IMR-90 (cell line): ENCODE measurements around the gene YTHDC2. TPM values are rescaled to one million over a fixed set of nuclear protein-coding genes. Genes with fewer than 3 reads are reported as not detected.
A peak's percentile ranks its signal among the peaks of the same experiment; 100 is the strongest.

Experiments used
- ATAC-seq: fragments of 200-7000 bp; cut with Tn5 transposase; 2 replicates; pipeline ENCODE4 v1.9.1; 2020; ENCODE audit warnings: low read depth, mild to moderate bottlenecking, moderate library complexity
- BruUV-seq: library from RNA; stranded (reverse); fragments of 400-500 nt; replicated peaks from 2 replicates; lab custom pipeline; 2021; lab: Mats Ljungman, UMichigan
- CTCF ChIA-PET: fragments of 300-600 bp; formaldehyde crosslinking; extraction: SDS; loops from one replicate; lab custom pipeline; 2021; ENCODE audit warnings: antibody characterized with exemption; lab: Yijun Ruan, JAX
- POLR2A ChIA-PET: fragments of 300-600 bp; sonication (Branson Sonifier 250); formaldehyde crosslinking; loops from one replicate; lab custom pipeline; 2022; ENCODE audit warnings: antibody characterized with exemption; ENCODE audit not compliant: unreplicated experiment; lab: Charles Lee
- DNase-seq: peaks from one replicate; pipeline ENCODE4 v3.0.0; 2013
- H2AFZ ChIP-seq: replicated peaks from 2 replicates; pipeline ENCODE3; 2013; ENCODE audit warnings: low read length, mild to moderate bottlenecking; ENCODE audit not compliant: poor library complexity
- H2AK5ac ChIP-seq: 2 replicates; pipeline ENCODE4 v1.6.1; 2013; ENCODE audit warnings: low read depth, low read length, inconsistent platforms
- H2AK9ac ChIP-seq: replicated peaks from 2 replicates; pipeline ENCODE3; 2013; ENCODE audit warnings: mild to moderate bottlenecking, low read depth, low read length, moderate library complexity; ENCODE audit not compliant: poor library complexity
- H2BK120ac ChIP-seq: 2 replicates; pipeline ENCODE4 v1.6.1; 2013; ENCODE audit warnings: low read depth, low read length, inconsistent platforms
- H2BK15ac ChIP-seq: 3 replicates; pipeline ENCODE4 v1.6.1; 2013; ENCODE audit warnings: low read depth, low read length, inconsistent platforms
- H2BK20ac ChIP-seq: 2 replicates; pipeline ENCODE4 v1.6.1; 2013; ENCODE audit warnings: low read depth, mild to moderate bottlenecking, inconsistent platforms, low read length, moderate library complexity
- H2BK5ac ChIP-seq: 2 replicates; pipeline ENCODE4 v1.6.1; 2013; ENCODE audit warnings: mild to moderate bottlenecking, low read depth, low read length, inconsistent platforms; ENCODE audit not compliant: poor library complexity, severe bottlenecking
- H3K14ac ChIP-seq: replicated peaks from 2 replicates; pipeline ENCODE4 v1.6.1; 2013; ENCODE audit warnings: low read depth, low read length, inconsistent platforms
- H3K18ac ChIP-seq: 2 replicates; pipeline ENCODE4 v1.6.1; 2013; ENCODE audit warnings: low read depth, low read length, control low read depth
- H3K23ac ChIP-seq: 2 replicates; pipeline ENCODE4 v1.6.1; 2013; ENCODE audit warnings: low read depth, low read length, inconsistent platforms
- H3K27ac ChIP-seq: 2 replicates; pipeline ENCODE4 v1.5.1; 2013; ENCODE audit warnings: mild to moderate bottlenecking, control low read depth, low read length; ENCODE audit not compliant: insufficient read depth
- H3K27me3 ChIP-seq: 2 replicates; pipeline ENCODE4 v1.6.1; 2013; ENCODE audit warnings: low read length; ENCODE audit not compliant: control insufficient read depth, insufficient read depth
- H3K36me3 ChIP-seq: 2 replicates; pipeline ENCODE4 v1.6.1; 2013; ENCODE audit warnings: low read length, mixed read lengths; ENCODE audit not compliant: control insufficient read depth, insufficient read depth
- H3K4ac ChIP-seq: 2 replicates; pipeline ENCODE4 v1.6.1; 2013; ENCODE audit warnings: low read depth, low read length, inconsistent platforms
- H3K4me1 ChIP-seq: 2 replicates; pipeline ENCODE4 v1.6.1; 2013; ENCODE audit warnings: low read length, mixed read lengths; ENCODE audit not compliant: control insufficient read depth, insufficient read depth
- H3K4me2 ChIP-seq: 2 replicates; pipeline ENCODE4 v1.6.1; 2013; ENCODE audit warnings: low read depth, mild to moderate bottlenecking, control low read depth, low read length, moderate library complexity
- H3K4me3 ChIP-seq: 2 replicates; pipeline ENCODE4 v1.5.1; 2013; ENCODE audit warnings: low read depth, mild to moderate bottlenecking, control low read depth, low read length, moderate library complexity; ENCODE audit not compliant: insufficient read depth
- H3K56ac ChIP-seq: 2 replicates; pipeline ENCODE4 v1.6.1; 2013; ENCODE audit warnings: low read length, inconsistent platforms; ENCODE audit not compliant: insufficient read depth; ENCODE audit errors: extremely low read depth
- H3K79me1 ChIP-seq, 2 experiments: 2 replicates each; pipeline ENCODE4 v1.6.1; 2013; ENCODE audit warnings: low read length in 2 of 2, inconsistent platforms in 1 of 2, low read depth in 1 of 2
- H3K9ac ChIP-seq: 2 replicates; pipeline ENCODE4 v1.6.1; 2013; ENCODE audit warnings: low read depth, low read length, control low read depth
- H3K9me1 ChIP-seq: 2 replicates; pipeline ENCODE4 v1.6.1; 2013; ENCODE audit warnings: low read length, inconsistent platforms; ENCODE audit not compliant: insufficient read depth
- H3K9me3 ChIP-seq: 2 replicates; pipeline ENCODE4 v1.6.1; 2013; ENCODE audit warnings: low read length; ENCODE audit not compliant: control insufficient read depth, insufficient read depth
- H4K20me1 ChIP-seq: 2 replicates; pipeline ENCODE4 v1.6.1; 2013; ENCODE audit warnings: low read length, inconsistent platforms; ENCODE audit not compliant: insufficient read depth
- H4K5ac ChIP-seq: 2 replicates; pipeline ENCODE4 v1.6.1; 2013; ENCODE audit warnings: mild to moderate bottlenecking, low read depth, low read length, control low read depth
- H4K8ac ChIP-seq, 2 experiments: 2 replicates each; pipeline ENCODE4 v1.6.1; 2013; ENCODE audit warnings: low read depth in 2 of 2, low read length in 2 of 2, control low read depth in 1 of 2, inconsistent platforms in 1 of 2
- H4K91ac ChIP-seq: 2 replicates; pipeline ENCODE4 v1.6.1; 2013; ENCODE audit warnings: low read depth, low read length, inconsistent platforms; ENCODE audit not compliant: insufficient read depth
- BHLHE40 ChIP-seq: fragments of 150-350 bp; IDR thresholded peaks from 2 replicates; pipeline ENCODE4 v1.6.1; 2016; ENCODE audit warnings: mild to moderate bottlenecking, low read depth, low read length
- CEBPB ChIP-seq: IDR thresholded peaks from 2 replicates; pipeline ENCODE4 v1.6.1; 2012; ENCODE audit warnings: low read depth, low read length, improper control_type of control experiment
- CHD1 ChIP-seq: IDR thresholded peaks from 2 replicates; pipeline ENCODE4 v1.6.1; 2012; ENCODE audit warnings: low read depth, low read length, improper control_type of control experiment
- CTCF ChIP-seq: conservative IDR thresholded peaks from 2 replicates; pipeline ENCODE4 v1.5.1; 2012; ENCODE audit warnings: mild to moderate bottlenecking, low read depth, low read length, improper control_type of control experiment
- FOS ChIP-seq: fragments of 150-350 bp; IDR thresholded peaks from 2 replicates; pipeline ENCODE4 v1.6.1; 2016; ENCODE audit warnings: low read depth, low read length
- MAZ ChIP-seq: IDR thresholded peaks from 2 replicates; pipeline ENCODE4 v1.6.1; 2012; ENCODE audit warnings: low read depth, mild to moderate bottlenecking, low read length, improper control_type of control experiment, moderate library complexity, borderline replicate concordance
- MXI1 ChIP-seq: IDR thresholded peaks from 2 replicates; pipeline ENCODE4 v1.6.1; 2012; ENCODE audit warnings: low read depth, mild to moderate bottlenecking, low read length, moderate library complexity, borderline replicate concordance
- RAD21 ChIP-seq: IDR thresholded peaks from 2 replicates; pipeline ENCODE4 v1.6.1; 2012; ENCODE audit warnings: low read length, improper control_type of control experiment
- RFX5 ChIP-seq: IDR thresholded peaks from 2 replicates; pipeline ENCODE4 v1.8.0; 2012; ENCODE audit warnings: low read depth, mild to moderate bottlenecking, low read length, moderate library complexity
- SMC3 ChIP-seq: fragments of 150-350 bp; IDR thresholded peaks from 2 replicates; pipeline ENCODE4 v1.6.1; 2016; ENCODE audit warnings: low read depth, mild to moderate bottlenecking, antibody characterized with exemption, low read length, moderate library complexity
- WGBS, 2 experiments: methylation state at CpG; one replicate each; pipeline versions ENCODE4 v1.1.5 to v1.1.7; 2013; ENCODE audit warnings: missing lambda C conversion rate in 2 of 2; ENCODE audit not compliant: insufficient read length in 1 of 2; ENCODE audit errors: extremely low coverage in 2 of 2; 5-methylcytosine and 5-hydroxymethylcytosine counted together
- dilution Hi-C: fragments of 300-500 bp; cut with HindIII; formaldehyde crosslinking; loops from one replicate; pipeline ENCODE4 v1.14.3; 2018; ENCODE audit warnings: low sequenced_read_pairs; ENCODE audit not compliant: unreplicated experiment
- in situ Hi-C: fragments of 300-500 bp; cut with MboI; formaldehyde crosslinking; loops from 3 replicates; pipeline ENCODE4 v1.14.3; 2019; ENCODE audit warnings: low sequenced_read_pairs, inconsistent platforms, mixed read lengths
- intact Hi-C: fragments of 100-400 bp; cut with micrococcal nuclease; formaldehyde crosslinking; loops from 2 replicates; pipeline ENCODE4 v1.10.0; 2022
- polyA plus RNA-seq, 3 experiments: library from polyadenylated mRNA; depleted of rRNA; stranded (reverse); fragments of >200 nt; gene quantifications; 2 replicates each; pipeline ENCODE4 v1.2.3, GENCODE V29; 2012; ENCODE audit warnings: low replicate concordance in 1 of 3
- total RNA-seq: library from RNA; depleted of rRNA; stranded (reverse); fragments of >200 nt; gene quantifications from 2 replicates; pipeline ENCODE4 v1.2.3, GENCODE V29; 2012
- TF ChIP-seq, protein P1 (sequence below): fragments of 150-350 bp; IDR thresholded peaks from 2 replicates; pipeline ENCODE4 v1.6.1; 2016; ENCODE audit warnings: low read depth, mild to moderate bottlenecking, low read length, moderate library complexity, borderline replicate concordance

Gene YTHDC2
- total and polyA plus RNA-seq, 2 of the 4 experiments (the other 2 are of a cell fraction) = 6.5 to 13.4 TPM

DNA sequence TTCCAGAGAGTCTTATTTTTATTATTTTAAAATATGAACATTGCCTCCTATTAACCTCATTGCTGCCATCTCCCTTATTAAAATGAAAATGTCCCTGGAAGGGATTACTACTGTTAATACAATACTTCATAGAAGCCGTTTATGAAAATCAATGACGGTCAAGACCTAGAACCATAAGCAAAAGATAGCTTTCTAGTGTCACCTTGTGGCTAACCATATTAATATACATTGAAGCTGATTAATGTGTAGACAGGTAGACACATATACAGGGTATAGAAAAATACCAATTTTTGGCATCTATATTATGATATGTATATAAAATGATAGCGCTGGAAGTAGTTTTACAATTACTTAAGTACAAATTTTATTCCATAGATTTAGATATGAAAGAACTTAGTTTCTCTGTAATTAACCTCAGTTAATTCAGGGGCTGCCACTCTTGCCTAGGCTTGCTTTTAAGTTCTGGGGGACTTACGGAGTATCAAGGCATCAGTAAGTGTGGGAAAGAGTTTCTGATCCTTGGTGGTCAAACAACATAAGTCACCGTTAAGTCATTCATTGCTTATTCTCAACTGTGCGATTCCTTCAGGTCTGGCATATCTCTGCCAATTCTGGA is 2.5 kb upstream of the YTHDC2 start:
- dilution Hi-C loops (no loop called here), in situ Hi-C loops (no loop called here), intact Hi-C loops (loop anchor here (1.0 to 10.0 kb wide), 5 partner anchors 132 to 515 kb away; no protein-coding TSS in a partner anchor)
- Histone ChIP-seq H3K9ac (no peak overlapping the region), H2AK5ac (peak overlapping the region; percentile 87), H2BK15ac (no peak overlapping the region), H3K14ac (no peak overlapping the region), H3K9me1 (no peaks in the 10 kb centered on the region), H2AK9ac (no peak overlapping the region), H3K27ac (no peak overlapping the region), H3K4me2 (no peak overlapping the region), H3K79me1 (peaks cover 4 to 20% of the 10 kb centered on the region in 2 experiments), H3K4ac (no peak overlapping the region), H3K4me1 (no peaks in the 10 kb centered on the region; the same call in 1 of the 2 replicates), H3K9me3 (no peaks in the 10 kb centered on the region), H3K4me3 (no peak overlapping the region), H4K5ac (no peak overlapping the region), H2AFZ (no peak overlapping the region), H2BK20ac (no peak overlapping the region), H3K27me3 (no peaks in the 10 kb centered on the region), H3K18ac (no peak overlapping the region), H4K91ac (no peak overlapping the region), H3K56ac (no peak overlapping the region), H4K8ac (no peak overlapping the region), H3K36me3 (no peaks in the 10 kb centered on the region), H3K23ac (no peak overlapping the region), H2BK5ac (no peak overlapping the region), H2BK120ac (no peak overlapping the region; the same call in 1 of the 2 replicates), H4K20me1 (no peaks in the 10 kb centered on the region; the same call in 1 of the 2 replicates)
- ATAC-seq (peak; percentile 27), DNase-seq (peak; percentile 69)
- TF ChIP-seq FOS = no peak
- no peak for TF ChIP-seq BHLHE40
- TF ChIP-seq SMC3 = peak; percentile 83
- TF ChIP-seq CHD1 = no peak
- TF ChIP-seq MXI1 = no peak
- TF ChIP-seq, protein P1, sequence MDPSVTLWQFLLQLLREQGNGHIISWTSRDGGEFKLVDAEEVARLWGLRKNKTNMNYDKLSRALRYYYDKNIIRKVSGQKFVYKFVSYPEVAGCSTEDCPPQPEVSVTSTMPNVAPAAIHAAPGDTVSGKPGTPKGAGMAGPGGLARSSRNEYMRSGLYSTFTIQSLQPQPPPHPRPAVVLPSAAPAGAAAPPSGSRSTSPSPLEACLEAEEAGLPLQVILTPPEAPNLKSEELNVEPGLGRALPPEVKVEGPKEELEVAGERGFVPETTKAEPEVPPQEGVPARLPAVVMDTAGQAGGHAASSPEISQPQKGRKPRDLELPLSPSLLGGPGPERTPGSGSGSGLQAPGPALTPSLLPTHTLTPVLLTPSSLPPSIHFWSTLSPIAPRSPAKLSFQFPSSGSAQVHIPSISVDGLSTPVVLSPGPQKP = no peak
- TF ChIP-seq RFX5 = no peak
- TF ChIP-seq CTCF = peak; percentile 75
- peak; percentile 79 for TF ChIP-seq RAD21
- no peak for TF ChIP-seq MAZ
- no peak for TF ChIP-seq CEBPB
- ChIA-PET CTCF (interaction anchor here (0.7 to 4.2 kb wide), 6 partner anchors 23 to 515 kb away, joined by 3 to 23 read pairs (median 6); partner anchors contain the start of gene MCC), POLR2A (no interaction called here)
- no CpG with 5 or more reads among the region's 6 CpGs for WGBS, 2 experiments
- BruUV-seq = no TSS peak
